AG08396 (cell line): ENCODE measurements around the gene KCNH8.

Experiments used
- DNase-seq: peaks from one replicate; pipeline ENCODE4 v3.0.0; 2012; ENCODE audit warnings: low spot score, mixed read lengths

Gene KCNH8

DNA sequence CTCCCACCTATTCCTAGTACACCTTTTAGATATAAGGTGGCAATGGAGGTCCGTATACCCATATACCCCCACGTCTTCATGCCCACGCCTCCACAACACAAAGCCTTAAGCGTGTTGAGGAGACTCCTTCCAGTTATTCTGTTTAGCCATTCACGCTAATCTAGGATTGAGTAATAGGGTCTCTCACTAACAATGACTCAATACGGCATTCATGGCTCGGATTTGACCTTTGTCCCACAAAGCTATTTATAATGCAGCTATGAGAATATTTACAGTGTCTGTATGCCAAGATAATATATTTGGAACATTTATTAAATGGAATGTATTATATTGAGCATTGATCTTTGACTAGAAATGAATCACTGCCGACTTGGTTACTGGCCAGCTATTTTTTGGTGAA lies 215.8 kb downstream of the KCNH8 start:
- no peak for DNase-seq

DNA sequence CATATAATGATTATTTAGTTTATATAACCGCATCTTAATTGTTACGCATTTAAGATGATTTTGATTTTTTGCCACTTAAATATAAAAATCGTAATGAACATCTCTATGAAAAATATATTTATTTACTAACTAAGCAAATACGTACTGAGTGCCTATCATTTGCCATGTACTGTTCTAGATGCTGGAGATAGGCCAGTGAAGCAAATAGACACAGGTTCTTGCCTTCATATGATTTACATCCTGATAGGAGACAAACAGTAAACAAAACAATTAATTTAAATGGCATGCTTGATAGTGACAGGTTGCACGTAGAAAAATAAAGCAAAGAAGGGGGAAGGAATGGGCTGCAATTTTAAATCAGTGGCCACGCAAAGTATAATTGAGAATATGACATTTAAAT lies 217.2 kb downstream of the KCNH8 start:
- DNase-seq: no peak

DNA sequence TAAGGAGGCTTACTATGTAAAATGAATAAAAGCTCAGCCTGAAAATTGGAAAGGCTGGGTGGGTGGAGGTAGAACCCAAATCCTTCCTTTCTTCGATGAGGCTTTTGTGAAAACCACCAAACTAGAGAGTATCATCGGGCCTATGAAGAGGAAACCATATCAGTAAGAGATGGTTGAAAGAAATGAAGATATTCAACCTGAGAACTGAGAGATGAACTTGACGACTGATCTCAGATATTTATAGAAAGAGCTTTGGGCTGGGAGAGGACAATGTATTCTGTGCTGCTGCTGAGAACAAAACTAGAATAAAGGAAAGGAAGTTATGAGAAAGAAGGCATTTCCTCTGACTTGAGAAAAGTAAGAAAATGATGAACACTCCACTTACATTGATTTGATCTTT lies 236.6 kb downstream of the KCNH8 start:
- DNase-seq: no peak

DNA sequence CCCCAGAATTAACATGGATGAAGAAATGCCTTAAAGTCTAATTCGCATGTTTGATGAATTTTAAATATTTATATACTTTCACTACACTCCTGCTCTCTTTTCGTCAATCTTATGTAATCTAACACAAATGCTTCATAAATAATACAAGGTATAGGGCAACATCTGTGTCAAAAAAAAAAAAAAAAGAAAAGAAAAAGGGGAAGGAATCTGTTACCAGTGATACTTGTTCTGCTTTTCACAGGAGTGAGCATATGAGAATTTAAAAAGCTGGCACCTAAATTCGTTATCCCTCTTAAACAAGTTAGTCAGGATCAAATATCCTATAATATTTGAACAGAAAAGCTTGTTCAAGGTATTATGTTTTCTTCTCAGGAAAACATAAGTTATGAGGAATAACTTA lies 243.8 kb downstream of the KCNH8 start:
- no peak for DNase-seq

DNA sequence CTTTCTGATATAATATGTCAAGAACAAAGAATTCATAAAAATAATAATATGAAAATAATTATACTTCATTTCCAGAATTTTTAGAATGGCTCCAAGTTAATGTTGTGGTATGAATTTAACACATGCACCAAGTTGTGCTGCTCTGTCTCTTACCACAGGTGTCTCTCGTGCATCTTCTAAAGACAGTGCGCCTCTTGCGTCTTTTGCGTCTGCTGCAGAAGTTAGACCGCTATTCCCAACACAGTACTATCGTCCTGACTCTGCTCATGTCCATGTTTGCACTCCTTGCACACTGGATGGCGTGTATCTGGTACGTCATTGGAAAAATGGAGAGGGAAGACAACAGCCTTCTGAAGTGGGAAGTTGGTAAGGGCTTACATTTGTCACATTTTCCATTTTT lies 246.6 kb downstream of the KCNH8 start:
- no peak for DNase-seq

DNA sequence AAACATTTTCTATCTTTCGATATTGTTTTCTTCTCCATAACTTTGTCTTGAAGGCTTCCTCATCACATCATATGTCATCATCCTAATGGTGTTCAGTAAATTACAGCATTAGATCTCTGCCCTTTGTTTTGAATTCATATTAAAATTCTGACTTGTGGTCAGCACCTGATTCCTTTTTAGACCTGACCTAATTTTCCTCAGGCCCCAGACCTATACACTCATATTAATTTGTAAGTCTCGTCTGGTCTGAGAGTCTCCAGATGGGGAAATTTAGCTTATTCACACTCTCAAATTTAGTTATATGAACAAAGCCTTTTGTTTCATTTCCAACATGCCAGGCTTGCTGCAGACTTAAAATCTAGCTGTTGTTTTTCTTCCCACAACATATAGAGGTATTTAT lies 248.4 kb downstream of the KCNH8 start:
- DNase-seq: no peak

DNA sequence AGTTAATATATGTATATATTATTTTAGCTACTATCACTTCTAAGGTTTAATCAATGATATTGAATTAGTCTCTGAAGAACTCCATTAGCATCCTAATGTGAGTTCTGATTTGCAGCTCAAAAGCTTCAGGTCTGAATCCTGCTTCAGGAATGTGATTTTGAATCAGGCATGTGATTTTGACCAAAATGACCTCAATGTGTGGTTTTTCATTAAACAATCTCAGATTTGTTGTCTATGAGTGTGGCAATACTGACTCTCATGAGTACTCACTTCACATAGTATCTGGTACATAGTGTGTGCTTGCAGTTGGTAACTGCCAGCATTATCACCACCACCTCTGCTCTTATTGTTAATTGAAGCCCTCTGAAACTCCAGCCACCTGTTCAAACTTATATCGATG lies 251.0 kb downstream of the KCNH8 start:
- DNase-seq: no peak

DNA sequence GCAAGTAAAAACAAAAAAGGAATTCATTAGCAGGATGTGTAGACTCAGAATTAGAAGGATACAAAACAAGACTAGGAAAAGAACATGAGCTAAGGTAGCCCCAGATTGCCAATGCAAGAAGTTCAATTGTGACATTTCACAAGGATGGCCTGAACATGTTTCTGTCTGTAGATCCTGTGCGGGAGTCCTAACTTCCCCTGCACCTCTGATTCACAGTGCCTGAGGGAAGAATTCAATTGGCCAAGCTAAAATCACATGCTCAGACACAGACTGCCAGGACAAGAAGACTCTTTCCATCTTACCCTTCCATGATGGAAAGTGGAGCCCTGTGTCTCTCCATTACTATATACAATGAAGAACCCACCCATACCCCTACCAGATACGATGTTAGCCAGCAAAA lies 251.5 kb downstream of the KCNH8 start:
- DNase-seq: no peak

DNA sequence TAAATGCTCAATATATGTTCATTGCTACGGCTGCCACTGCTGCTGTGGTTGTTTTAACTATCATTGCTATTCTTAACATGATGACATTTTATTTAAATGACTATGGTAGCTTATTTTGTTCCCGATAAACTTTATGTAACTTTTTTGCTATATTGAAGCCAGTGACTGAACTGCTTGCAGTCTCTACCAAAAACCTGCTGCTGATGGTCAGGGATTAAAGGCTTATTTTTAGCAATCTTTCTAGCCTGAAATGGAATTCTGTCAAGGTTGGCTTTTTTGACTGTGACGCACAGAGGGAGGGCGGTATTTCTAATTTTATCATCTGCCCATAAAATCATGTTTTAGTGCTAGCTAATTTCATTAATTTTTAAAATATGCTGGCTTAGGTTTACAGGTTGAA lies 271.8 kb downstream of the KCNH8 start:
- DNase-seq: no peak

DNA sequence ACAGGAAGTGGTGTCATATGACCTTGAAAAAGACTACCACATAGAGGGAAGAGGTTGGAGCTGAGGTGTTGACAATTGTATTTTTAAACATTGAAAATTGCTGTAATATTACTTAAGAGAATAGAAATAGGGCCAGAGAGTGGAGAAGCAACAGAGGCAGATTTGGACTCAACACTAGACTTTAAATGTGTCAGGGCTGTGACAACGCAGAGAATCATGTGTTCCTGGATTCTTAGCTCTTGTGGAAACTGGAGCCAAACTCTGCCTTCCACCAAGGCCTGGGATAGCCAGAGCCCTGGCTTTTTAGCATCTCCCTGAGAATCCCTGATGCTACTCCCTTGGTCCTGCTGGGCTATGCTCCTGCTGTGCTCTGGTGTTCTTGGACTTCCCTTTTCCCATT lies 277.5 kb downstream of the KCNH8 start:
- DNase-seq: no peak

DNA sequence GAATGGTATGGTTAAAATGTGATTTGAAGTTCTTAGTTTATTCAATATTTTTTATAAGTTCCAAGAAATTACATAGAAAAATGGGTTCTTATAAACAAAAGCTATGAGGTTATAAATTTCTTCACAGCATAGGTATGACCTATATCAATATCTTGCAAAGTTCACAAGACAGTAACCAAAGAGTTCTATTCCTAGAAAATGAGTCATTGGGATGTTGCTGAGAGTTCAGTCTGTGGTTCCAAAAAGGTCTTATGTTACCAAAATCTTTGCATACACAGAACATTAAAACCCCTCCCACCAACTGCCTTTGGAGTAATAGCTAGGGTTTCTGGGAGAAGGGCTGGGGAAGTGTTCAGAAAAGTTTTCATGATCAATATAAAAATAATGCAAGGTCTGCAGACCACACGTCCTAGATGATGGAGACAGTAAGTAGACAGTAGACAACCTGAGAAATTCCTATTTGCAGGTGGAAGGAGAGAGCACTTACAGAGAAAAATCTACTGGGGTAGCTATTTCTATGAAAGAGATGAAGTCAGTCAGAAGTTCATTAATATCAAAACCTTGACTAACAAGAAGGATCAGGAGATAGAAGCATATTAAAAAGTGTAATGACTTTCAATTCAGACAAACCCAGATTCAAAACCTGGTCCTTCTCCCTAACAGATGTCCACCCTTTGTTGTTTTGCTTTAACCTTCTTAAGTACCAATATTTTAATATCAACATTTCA lies 279.3 kb downstream of the KCNH8 start:
- no peak for DNase-seq

DNA sequence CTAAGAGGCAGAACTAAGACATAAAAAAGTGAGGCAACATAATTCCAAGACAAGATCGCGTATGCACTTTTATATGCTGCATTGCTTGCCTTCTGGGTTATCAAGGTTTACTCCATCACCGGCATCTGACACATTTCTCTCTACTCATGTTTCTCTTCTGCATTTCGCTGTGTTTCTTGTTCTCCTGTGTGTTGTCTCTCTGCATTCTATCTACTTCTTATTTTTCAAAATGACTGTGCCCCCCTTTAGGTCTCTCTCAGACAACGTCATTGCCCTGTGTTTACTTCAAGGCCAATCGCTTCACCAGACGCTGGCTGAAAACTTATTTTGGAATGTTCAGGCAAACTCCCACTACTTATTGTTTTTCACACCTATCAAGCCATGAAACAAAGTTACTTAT lies 280.4 kb downstream of the KCNH8 start:
- DNase-seq: no peak

DNA sequence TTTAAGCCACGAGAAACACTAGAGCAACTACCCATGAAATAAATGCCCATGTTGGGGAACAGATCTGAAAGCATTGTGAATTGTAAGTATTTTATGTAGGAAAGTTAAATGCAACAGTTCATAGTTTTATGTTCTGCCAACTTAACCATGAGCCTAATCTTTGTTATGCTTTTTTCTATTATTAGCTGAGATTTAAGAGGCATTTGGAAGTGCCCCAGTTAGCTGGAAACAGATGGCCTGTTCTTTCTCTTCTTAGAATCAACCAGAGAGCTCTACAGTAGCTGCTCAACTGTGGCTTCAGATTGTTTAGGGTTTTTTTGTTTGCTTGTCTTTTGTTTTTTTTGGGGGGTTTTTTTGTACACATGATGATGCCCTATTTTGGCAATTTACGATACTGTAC lies 284.4 kb downstream of the KCNH8 start:
- DNase-seq: no peak

DNA sequence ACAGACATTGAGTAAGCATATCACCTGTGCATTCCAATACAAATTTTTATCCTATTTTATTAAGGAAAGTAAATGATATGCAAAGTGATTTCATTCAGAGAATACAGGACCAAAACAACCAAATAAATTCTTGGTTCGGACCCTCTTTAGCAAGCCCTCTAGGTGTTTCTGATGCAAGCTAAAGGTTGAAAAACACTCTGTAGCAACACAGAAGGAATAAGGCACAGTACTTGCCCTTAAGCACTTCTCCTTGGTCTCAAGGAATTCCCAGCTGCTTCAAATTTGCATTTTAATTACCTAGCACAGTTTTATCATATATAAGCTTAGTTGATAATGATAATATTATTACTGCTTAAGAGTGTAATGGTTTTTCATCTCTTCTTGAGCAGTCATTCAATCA lies 288.4 kb downstream of the KCNH8 start:
- DNase-seq: no peak

DNA sequence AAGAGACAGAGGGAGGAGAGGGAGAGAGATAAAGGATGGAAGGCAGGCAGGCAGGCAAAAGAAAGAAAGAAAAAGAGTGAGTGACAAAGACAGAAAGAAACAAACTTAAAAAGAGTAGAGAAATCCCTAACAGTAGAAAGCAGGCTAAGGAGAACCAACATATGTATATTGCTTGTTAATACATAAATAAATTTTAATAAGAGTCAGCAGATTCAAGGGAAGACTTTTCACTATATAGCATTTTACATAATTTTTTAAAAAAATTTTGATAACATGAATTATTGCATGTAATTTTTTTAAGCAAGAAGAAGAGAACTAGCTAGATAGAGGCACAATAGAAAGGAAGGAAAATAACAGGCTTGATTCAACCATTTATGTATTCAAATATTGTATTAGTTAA lies 291.6 kb downstream of the KCNH8 start:
- no peak for DNase-seq

DNA sequence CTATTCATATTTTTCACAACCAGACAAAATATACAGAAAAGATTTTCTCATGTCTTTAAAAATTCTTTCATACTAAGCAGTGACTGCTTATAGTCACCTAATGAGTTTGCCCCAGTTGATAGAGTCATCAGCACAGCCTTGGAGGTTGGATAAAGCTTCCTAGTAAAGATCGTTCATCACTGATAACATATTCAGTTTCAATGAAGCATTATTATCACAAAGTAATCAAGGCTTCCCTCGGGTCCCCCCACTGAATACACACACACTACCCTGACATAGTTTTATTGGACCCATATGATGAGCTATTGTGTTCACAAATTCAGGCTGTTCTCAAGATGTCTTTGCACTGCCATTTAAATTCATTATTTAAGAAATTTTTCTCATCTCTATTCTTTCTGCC lies 297.8 kb downstream of the KCNH8 start:
- no peak for DNase-seq

DNA sequence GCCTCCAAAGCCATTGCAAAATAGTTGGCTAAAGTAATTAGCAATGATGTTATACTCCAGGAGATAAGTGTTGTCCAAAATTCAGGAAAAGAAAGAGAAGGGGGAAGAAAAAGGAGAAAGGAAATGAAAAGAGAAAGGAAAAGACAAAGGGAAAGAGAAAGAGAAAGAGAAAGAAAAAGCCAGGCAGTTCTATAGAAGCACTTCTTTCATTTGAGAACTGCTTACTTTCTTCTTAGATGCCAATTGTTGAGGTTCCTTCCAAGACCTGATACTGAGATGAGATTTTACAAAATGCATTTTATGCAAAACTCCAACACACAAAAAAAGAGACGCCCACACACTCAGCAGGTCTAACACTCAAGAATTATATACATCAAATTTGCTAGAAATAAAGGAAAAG lies 298.4 kb downstream of the KCNH8 start:
- no peak for DNase-seq

DNA sequence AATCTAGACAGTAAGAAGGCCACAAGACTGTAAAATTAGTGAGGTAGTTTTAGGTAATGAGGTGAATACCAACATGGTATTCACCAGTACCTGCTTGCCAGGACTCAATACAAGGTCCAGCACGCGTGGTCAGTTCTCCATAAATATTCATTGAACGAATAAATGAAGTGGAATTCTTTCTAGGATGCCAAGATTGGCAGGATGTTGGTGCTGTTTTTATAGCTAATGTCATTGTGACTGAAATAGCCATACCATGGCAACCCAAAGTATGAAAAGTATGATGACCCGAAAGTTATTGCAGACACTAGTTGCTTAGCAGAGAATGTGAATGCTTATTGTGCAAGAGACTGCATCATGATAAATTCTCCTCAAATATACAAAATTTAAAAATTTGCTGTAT lies 307.2 kb downstream of the KCNH8 start:
- DNase-seq: no peak

DNA sequence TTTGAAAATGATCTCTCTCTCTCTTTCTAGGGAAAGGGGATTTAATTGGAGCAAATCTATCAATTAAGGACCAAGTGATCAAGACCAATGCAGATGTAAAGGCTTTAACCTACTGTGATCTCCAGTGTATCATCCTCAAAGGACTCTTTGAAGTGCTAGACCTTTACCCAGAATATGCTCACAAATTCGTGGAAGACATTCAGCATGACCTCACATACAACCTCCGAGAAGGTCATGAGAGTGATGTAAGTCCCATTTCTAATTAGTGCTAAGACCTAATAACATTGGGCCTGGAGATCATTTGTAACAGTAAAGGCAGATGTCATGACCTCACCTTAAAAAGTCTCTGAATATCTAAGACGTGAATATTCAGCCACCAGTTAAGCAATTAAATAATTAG lies 308.4 kb downstream of the KCNH8 start:
- no peak for DNase-seq

DNA sequence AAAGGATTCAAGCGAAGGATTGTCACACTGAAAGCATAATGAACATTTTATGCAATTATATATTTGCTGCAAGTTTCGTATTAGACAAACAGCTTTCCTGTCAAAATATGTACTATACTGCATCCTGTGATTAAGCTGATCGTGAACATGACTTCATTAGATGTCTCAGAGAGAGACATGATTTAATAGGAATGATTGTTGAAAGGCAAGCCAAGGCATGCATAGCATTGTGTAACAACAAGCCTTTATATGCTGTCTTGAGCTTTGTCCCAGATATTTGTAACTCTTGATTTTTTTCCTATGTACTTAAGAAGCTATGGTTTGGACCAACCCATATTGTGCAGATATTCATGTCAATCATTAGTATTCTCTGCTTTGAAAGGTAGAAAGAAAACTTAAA lies 309.1 kb downstream of the KCNH8 start:
- no peak for DNase-seq

DNA sequence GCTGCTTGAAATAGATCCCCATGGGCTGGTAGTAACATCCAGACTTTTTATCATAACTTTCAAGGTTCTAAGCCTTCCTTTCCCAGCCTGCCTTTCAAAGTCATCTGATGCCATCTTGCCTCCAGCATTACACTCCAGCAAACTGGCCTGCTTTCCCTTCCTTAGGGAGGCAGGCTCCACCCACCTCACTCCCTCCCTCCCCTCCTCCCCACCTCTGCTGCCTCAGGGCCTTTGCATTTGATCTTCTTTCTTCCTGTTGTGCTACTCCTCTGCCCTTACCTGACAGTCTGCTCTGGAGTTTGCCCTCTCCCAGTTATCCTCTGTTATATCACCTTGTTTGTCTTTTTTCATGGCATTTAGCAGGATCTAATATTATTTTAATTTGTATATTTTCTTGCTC lies 319.5 kb downstream of the KCNH8 start:
- DNase-seq: no peak

DNA sequence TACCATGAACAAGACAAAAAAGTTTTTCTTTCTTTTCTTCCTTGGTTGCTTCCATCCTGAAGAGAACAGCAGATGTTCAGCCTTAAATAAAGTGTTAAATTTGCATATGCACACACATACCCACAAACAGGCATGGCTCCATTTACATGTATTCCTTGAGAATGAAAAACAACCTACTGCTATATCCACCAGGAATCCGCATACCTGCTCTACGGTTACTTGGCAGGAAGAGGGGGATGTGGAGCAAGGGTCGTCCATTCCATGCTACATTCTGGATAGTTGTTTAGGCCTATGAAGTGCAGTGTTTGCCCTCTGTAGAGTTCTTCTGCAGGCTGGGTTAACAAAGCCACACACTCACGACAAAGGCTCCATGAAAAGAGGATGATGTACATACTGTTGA lies 322.8 kb downstream of the KCNH8 start:
- no peak for DNase-seq

DNA sequence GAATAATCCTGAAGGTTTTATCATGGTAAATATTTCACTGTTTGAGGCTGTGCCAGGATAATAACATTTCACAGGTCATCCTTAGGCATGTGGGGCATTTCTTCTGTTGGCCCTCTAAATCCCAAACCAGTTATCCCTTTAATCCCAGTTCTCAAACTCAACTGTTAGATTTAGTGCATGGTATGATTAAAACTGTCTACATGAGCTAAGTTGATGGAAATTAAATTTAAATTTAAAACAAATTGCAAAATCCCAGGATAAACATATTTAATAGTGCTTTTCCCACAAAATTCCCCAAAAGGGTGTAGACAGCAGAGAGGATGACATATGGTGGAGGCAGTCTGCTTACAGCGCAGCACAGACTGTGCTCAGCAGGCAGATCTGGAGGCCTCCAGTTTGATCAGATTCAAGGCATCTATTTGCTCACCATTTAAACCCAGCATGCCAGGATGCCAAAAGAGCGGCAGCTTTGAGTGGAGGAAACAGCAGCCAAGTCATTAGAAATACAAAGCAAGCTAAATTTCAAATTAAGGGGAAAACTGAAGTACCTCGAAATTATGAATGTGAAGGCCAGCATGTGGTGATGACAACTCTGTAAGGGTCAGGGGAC lies 325.8 kb downstream of the KCNH8 start:
- no peak for DNase-seq

DNA sequence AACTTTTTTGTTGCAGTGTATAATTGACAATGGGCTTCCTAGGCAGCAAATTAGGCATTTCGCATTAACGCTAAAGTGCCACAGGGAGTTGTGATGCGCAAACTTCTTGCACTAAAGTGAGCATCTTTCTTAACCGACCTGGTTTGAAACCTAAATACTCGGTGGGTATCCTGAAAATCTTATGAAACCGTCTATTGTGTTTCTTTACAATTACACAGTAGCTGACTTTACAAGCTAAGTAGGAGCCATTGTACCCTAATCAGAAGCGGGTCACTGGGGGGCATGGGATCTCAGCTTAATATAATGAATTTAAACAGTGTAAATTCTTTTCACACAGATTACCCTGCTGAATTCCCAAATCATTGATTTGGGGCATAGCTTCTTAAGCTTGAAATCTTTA lies 328.0 kb downstream of the KCNH8 start:
- no peak for DNase-seq
